PC-9 (cell line): ENCODE data around the gene PHLDA3.

Experiments used
- CTCF ChIP-seq: fragments of 200-600 bp; sonication (generic); conservative IDR thresholded peaks from 2 replicates; pipeline ENCODE4 v1.6.1; 2017; ENCODE audit warnings: mixed run types, antibody characterized with exemption, mild to moderate bottlenecking, moderate library complexity
- EZH2 ChIP-seq: fragments of 200-600 bp; sonication (generic); IDR thresholded peaks from 2 replicates; pipeline ENCODE4 v1.8.0; 2017; ENCODE audit warnings: antibody characterized with exemption, low read depth

- TF ChIP-seq CTCF (no peak), EZH2 (no peak)
These were observed 43.1 kb upstream of the PHLDA3 start for GRCh38 chr1:201511941-201512539.
